ENCODE results near the gene MXRA5. TPM values are rescaled to one million over a fixed set of nuclear protein-coding genes. Genes with fewer than 3 reads are reported as not detected.
"Not testable (repeated sequence)": the region's sequence is repeated elsewhere in the genome, so short reads cannot be mapped to it uniquely, and the experiment has no call there.

The MXRA5 gene
- total and polyA plus RNA-seq, 2 of the 8 experiments (the other 6 are each of a cell fraction or from before 2014, with no cell fraction given): 0.56 to 1.7 TPM

- H3K79me1 ChIP-seq (ENCODE audit: low read depth, low read length); H3K9me3 ChIP-seq (ENCODE audit: insufficient read depth in 2 of 2, low read depth in 1 of 2, low read length in 1 of 2); H2BK20ac ChIP-seq (ENCODE audit: low read length); H2AFZ ChIP-seq (ENCODE audit: low read length); H3K4me2 ChIP-seq (ENCODE audit: insufficient read depth in 1 of 2, low read depth in 2 of 2, low read length in 2 of 2); H3K56ac ChIP-seq (replicated peaks; ENCODE audit: insufficient read length, low read depth, low read length); H3K79me2 ChIP-seq (ENCODE audit: control insufficient read depth in 1 of 2, insufficient read depth in 2 of 2, low read length in 2 of 2); POLR2A ChIA-PET (ENCODE audit: partially characterized antibody); H2BK15ac ChIP-seq (ENCODE audit: low read length); H2AK5ac ChIP-seq (ENCODE audit: low read depth, low read length); H4K5ac ChIP-seq (ENCODE audit: insufficient read length, low read depth, low read length); H2BK120ac ChIP-seq (replicated peaks; ENCODE audit: low read depth, low read length); H3K4ac ChIP-seq (replicated peaks; ENCODE audit: insufficient read length, low read depth, low read length); H3K27ac ChIP-seq (ENCODE audit: low read depth, low read length); H3K27me3 ChIP-seq (replicated peaks in 1 of 4; ENCODE audit: control insufficient read depth in 3 of 4, extremely low read depth in 1 of 4, insufficient read depth in 3 of 4, low read length in 3 of 4); H4K8ac ChIP-seq (ENCODE audit: extremely low read depth, insufficient read depth, low read length); H2BK12ac ChIP-seq (ENCODE audit: low read depth, low read length); H3K36me3 ChIP-seq (ENCODE audit: control insufficient read depth in 2 of 4, insufficient read depth in 4 of 4, low read length in 3 of 4); H3K9ac ChIP-seq (replicated peaks in 1 of 4; ENCODE audit: extremely low read depth in 1 of 4, low read depth in 3 of 4, low read length in 3 of 4); H3K23ac ChIP-seq (ENCODE audit: insufficient read length); H4K91ac ChIP-seq (replicated peaks; ENCODE audit: insufficient read length, low read length); H3K14ac ChIP-seq (ENCODE audit: insufficient read length); H3K4me3 ChIP-seq (ENCODE audit: extremely low read depth in 1 of 4, insufficient read depth in 2 of 4, low read depth in 3 of 4, low read length in 4 of 4); H4K20me1 ChIP-seq (replicated peaks in 1 of 2; ENCODE audit: control insufficient read depth in 1 of 2, insufficient read depth in 2 of 2, low read length in 2 of 2); H2BK5ac ChIP-seq (ENCODE audit: low read depth, low read length); H3K23me2 ChIP-seq (ENCODE audit: low read depth, low read length); H3K18ac ChIP-seq (ENCODE audit: extremely low read depth, low read length); H3K4me1 ChIP-seq (replicated peaks in 1 of 4; ENCODE audit: control insufficient read depth in 3 of 4, insufficient read depth in 4 of 4, low read length in 3 of 4): not testable (repeated sequence)
- CTCF ChIA-PET (ENCODE audit: partially characterized antibody): interaction anchor here (0.6 kb wide), 1 partner anchor 483 kb away, joined by 3 read pairs; no protein-coding TSS in a partner anchor
- peak in 1 of 2 experiments; percentile 46 for DNase-seq (ENCODE audit: low read depth in 1 of 2, low spot score in 2 of 2)
- 45% methylated on average over 18 of the region's 24 CpGs; no CpG with 5 or more reads in 1 of the 2 experiments for WGBS, 2 experiments (ENCODE audit: extremely low coverage in 1 of 2, insufficient coverage in 1 of 2, insufficient read length in 1 of 2, insufficient replicate concordance in 2 of 2, low coverage in 1 of 2, low lambda C conversion rate in 2 of 2, missing lambda C conversion rate in 1 of 2)
- FAIRE-seq: peak; percentile 93
These were observed 2.9 kb downstream of the MXRA5 start for GRCh38 chrX:3343569-3343968.
